ENCODE measurements around the gene OR11L1.

The OR11L1 gene

GRCh38 chr1:247841796-247842195 is at the start of gene OR11L1:
TSS of gene OR11L1 (minus strand) at chr1:247841896. CDS start at chr1:247841896, 0 bp downstream.
- POLR2A ChIA-PET = no interaction called here
- TF ChIP-seq CTCF (IDR thresholded peaks at IDR 0.05; ENCODE audit: control extremely low read depth, extremely low read depth, low read depth, missing control alignments) = no peak
- DNase-seq (ENCODE audit: extremely low spot score) = no peak
- CTCF ChIA-PET = no interaction called here

GRCh38 chr1:247884797-247885413 is 43.2 kb upstream of the OR11L1 start:
- POLR2A ChIA-PET = no interaction called here
- TF ChIP-seq CTCF (IDR thresholded peaks at IDR 0.05; ENCODE audit: control extremely low read depth, extremely low read depth, low read depth, missing control alignments) = no peak
- DNase-seq (ENCODE audit: extremely low spot score) = no peak
- CTCF ChIA-PET = interaction anchor here (1.4 kb wide), 1 partner anchor 10 kb away, joined by 6 read pairs; the partner anchor contains the start of gene OR2W3

- CTCF ChIA-PET = no interaction called here
- POLR2A ChIA-PET = no interaction called here
- TF ChIP-seq CTCF (IDR thresholded peaks at IDR 0.05; ENCODE audit: control extremely low read depth, extremely low read depth, low read depth, missing control alignments) = no peak
- DNase-seq (ENCODE audit: extremely low spot score) = no peak
These were observed 41.6 kb upstream of the OR11L1 start for GRCh38 chr1:247883346-247883745.

GRCh38 chr1:247865416-247865815 is 23.7 kb upstream of the OR11L1 start:
- TF ChIP-seq CTCF (IDR thresholded peaks at IDR 0.05; ENCODE audit: control extremely low read depth, extremely low read depth, low read depth, missing control alignments) = no peak
- no peak for DNase-seq (ENCODE audit: extremely low spot score)
- POLR2A ChIA-PET = no interaction called here

GRCh38 chr1:247864644-247865043 is 22.9 kb upstream of the OR11L1 start:
- ChIA-PET CTCF (interaction anchor here (1.5 kb wide), 1 partner anchor 17 kb away, joined by 4 read pairs; no protein-coding TSS in a partner anchor), POLR2A (no interaction called here)
- no peak for TF ChIP-seq CTCF (IDR thresholded peaks at IDR 0.05; ENCODE audit: control extremely low read depth, extremely low read depth, low read depth, missing control alignments)
- DNase-seq (ENCODE audit: extremely low spot score) = no peak

More at GRCh38 chr1:247865416-247865815, 23.7 kb upstream of the OR11L1 start:
- CTCF ChIA-PET = interaction anchor here (1.5 kb wide), 1 partner anchor 18 kb away, joined by 4 read pairs; no protein-coding TSS in a partner anchor

- no peak for TF ChIP-seq CTCF (IDR thresholded peaks at IDR 0.05; ENCODE audit: control extremely low read depth, extremely low read depth, low read depth, missing control alignments)
- ChIA-PET CTCF (interaction anchor here (1.9 kb wide), 1 partner anchor 10 kb away, joined by 7 read pairs; no protein-coding TSS in a partner anchor), POLR2A (no interaction called here)
- DNase-seq (ENCODE audit: extremely low spot score) = no peak
These were observed 21.1 kb upstream of the OR11L1 start for GRCh38 chr1:247862756-247863155.

Measured in GM10248 (cell line).